NCI-H2227 (cell line): ENCODE measurements around the gene GALNT10.

Experiments used
- DNase-seq: peaks from one replicate; lab custom pipeline; 2025; ENCODE audit not compliant: unreplicated experiment; lab: John Stamatoyannopoulos, UW

GALNT10 gene

DNA sequence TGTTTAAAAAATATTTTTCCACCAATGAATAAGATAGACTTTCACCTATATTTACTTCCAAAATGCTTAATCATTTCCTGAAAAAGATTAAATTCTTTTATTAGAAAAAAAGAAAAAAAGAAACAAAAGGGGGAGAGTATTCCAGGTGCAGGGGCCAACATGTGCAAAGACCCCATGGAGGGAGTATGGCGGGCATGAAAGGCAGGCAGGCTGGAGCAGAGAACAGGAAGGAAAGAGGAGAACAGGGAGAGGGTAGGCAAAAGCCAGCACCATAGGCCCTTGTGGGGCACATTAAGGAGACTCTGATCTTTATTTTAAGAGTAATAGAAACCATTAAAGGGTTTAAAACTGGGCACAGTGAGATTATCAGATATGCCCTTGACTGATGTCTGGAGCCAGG lies 238.8 kb downstream of the GALNT10 start:
- DNase-seq = no peak

DNA sequence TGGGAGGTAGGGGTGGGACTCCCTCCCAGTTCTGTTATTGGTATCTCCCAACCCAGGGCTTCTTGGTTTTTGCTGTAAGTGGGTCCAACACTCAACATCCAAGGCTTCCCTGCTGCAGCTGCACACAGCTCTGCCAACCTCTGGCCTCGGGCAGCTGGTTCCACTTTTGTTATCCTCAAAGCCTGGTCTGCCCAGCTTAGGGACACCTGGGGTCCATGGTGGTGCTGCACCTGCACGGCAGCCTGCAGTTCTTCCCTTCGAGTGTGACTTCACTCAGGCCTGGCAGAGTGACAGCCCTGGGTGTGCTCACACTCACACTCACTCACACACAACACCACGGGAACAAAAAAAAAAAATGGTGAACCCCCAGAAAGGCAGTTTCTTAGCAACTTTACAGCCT lies 239.9 kb downstream of the GALNT10 start:
- no peak for DNase-seq

DNA sequence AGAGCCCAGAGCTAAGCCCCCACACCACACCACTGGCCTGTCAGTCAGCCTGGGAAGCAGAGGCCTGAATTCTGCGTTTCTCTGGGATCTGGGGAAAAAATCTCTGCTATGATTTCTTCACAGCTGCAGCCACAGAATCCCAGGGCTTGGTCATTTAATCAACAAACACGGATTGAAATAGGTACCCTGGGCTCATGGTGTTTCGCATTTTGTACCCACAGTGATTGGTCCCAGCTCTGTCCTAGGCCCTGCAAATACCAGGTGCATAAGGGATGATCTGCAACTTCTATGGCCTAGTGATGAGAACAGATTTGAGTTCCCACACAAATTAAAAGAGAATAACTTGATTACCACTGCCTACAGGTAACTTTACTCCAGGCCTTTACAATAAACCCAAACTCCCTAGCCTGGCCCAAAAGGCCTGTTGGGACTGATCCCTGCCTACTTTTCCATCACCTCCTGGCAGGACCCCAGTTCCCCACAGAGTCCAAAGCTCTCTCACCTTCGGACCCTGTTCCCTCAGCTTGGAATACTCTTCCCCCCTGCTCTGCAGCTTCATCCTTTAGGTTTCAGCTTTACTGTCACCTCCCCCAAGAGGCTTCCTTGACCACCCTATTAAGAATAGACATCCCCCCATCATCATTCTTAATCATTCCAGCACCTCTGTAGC lies 240.6 kb downstream of the GALNT10 start:
- DNase-seq = no peak

DNA sequence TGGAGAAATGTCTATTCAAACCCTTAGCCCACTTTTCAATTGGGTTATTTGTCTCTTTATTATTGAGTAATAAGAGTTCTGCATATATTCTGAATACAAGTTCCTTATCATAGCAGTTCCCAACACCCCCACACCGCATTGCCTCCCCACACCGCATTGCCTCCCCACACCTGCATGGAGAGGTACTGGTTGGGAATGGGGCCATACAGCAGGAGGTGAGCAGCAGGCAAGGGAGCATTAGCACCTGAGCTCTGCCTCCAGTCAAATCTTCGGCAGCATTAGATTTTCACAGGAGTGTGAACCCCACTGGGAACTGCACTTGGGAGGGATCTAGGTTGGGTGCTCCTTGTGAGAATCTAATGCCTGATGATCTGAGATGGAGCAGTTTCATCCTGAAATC lies 244.7 kb downstream of the GALNT10 start:
- no peak for DNase-seq

DNA sequence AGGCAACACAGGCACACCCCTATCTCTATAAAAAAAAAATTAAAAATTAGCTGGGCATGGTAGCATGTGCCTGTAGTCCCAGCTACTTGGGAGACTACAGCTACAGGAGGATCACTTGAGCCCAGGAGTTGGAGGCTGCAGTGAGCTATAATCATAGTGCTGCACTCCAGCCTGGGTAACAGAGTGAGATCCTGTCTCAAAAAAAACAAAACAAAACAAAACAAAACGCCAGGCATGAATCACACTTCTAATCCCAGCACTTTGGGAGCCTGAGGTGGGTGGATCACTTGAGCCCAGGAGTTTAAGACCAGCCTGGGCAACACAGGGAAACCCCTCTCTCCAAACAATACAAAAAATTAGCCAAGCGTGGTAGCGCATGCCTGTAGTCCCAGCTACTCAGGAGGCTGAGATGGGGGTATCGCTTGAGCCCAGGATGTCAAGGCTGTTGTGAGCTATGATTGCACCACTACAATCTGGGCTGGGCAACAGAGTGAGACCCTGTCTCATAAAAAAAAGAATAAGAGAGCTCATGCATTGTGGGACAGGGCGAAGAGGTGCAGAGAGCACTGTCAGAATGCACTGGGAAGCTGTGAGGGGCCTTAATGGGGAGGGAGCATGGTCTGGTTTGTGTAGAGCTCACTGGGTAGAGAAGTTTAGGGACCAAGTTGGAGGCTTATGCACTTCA lies 246.9 kb downstream of the GALNT10 start:
- DNase-seq = no peak

DNA sequence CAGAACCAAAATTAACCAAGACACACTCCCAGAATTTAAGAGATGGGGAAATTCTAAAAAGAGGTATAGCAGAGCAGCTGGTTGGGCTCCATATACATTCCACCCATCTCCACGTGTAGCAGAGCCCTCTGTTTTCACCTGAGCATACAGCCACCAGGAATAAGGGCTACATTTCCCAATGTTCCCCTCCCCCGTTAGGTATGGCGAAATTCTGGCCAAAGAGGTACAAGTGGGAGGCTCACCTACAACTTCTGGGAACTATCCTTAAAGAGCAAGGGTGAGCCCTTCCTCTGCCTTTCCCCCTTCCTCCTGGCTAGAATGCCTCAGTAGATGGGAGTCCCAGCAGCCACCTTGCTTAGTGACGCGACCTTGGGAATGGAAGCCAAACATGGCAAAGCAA lies 250.0 kb downstream of the GALNT10 start:
- DNase-seq = no peak

DNA sequence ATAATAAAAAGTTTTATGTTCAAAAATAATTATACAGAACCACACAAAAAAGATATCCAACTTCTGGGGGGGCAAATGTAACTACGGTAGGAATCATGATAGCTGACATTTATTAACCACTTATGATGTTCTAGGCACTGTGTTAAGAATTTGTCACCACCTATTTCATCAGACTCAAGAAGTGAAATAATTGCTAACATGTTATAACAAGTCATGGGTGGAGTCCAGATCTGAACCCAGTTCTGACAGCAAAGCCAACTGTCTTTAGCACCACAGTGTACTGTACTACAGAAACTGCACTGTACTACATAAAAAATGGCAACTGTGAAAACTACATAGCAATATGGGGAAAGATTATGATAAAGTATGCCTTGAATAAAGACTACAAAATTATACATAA lies 252.3 kb downstream of the GALNT10 start:
- DNase-seq = no peak

DNA sequence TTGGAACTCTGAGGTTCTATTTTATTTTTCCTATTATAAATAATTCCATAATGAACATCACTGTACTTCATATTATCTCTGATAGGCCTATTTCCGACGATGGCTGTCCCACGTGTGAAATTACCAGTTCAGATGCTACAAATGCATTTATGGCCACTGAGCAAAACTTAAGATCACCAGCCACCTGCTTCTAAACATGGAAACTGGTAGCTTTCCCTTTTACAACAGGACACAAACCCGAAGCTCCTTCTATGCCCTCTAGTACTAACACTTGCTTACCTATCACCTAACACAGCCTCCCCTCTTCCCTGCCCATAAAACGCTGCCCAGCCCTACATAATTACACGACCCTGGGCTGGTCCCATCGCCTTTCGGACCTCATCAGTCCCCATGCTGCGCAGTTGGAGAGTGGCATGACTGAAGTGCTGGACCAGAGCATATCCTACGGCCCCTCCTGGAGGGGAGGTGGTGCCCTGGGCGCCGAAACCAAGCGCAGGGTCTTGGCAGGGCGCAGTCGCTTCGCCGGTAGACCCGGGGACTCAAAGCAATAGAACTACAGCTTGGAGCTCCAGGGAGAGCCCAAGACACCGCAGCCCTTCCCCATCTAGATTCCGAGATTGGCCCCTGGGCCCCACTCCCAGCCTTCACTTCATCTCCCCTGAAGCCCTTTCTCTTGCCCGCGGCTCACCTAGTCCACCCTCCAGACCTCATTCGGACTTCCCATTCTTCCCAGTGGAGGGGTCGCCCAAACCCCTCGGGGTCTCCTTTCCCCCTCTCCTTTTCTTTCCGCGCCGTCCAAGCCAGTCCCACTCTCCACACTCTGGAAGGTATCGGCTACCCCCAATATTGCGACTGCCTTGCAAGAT lies 254.3 kb downstream of the GALNT10 start:
- peak; percentile 5 for DNase-seq

DNA sequence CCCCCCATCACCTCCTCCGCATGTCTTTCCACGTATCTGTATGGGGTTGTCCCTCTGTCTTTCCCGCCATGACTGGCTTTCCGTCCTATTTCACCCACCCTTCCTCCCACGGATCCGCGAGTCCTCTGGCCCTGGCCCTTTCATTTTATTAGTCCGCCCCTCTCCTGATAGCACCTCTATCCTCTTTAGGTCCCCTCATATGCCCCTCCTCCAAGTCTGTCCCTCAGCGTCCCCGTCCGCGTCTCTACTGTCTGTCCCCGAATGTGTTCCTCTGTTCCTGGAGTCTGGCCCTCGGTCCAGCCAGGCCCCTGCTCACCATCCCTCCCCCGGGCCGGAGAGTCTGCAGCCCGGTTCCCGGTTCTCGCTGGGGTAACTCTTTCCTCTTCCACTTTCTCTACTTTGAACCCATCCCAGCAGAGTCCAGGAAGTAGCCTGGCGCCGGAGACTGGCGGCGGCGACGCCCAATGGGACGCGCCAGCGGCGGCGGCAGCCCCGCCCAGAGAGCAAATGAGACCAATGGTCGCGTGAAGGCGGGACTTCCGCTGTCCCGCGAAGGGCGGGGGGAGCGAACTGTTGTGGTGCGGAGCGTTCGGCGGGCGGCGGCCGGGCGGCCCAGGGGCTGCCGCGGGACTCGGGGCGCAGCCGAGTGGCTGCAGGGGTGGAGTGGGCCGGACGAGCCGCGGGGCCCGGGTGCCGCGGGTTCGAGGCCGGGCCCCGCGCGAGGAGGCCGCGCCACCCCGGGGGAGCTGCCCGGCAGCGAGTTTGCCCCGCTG lies 255.1 kb downstream of the GALNT10 start, which contains the start of gene SAP30L:
SAP30L (plus strand) TSS at position 576 of the 773 bp plus-strand sequence. CDS start 608 bp downstream, outside the sequence.
- peak; percentile 94 for DNase-seq

DNA sequence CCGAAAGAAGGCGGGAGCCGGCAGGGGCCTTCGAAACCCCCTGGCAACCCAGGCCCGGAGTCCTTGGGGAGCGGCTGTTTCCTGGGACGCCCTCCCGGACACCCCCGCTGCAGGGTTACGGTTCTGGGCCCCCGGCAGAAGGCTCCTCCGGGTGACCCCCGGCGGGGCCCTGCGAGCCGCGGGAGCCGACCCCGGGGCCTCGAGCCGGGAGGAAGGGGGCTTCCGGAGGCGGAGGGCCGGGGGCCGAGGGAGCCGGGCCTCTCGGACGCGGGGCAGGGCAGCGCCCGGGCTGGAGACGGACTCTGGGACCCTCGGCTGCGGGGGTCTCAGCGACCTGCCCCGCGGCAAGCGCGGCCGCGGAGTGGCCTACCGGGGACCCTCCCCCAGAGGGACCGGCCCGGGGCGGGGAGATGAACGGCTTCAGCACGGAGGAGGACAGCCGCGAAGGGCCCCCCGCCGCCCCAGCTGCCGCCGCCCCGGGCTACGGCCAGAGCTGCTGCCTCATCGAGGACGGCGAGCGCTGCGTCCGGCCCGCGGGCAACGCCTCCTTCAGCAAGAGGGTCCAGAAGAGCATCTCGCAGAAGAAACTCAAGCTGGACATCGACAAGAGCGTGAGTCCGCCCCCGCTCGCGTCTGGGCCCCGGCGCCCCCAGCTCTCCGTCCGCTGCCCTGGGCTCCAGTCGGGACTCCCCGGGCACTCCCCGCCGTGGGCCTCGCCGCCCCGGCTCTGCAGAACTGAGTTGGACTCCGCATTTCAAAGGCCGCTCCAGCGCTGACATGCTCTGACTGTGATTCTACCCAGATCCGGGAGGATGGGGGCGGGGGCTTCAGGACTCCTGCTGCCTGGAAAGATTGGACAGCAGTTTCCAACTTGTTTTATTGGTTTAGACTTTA lies 255.9 kb downstream of the GALNT10 start:
- DNase-seq = peak; percentile 37

DNA sequence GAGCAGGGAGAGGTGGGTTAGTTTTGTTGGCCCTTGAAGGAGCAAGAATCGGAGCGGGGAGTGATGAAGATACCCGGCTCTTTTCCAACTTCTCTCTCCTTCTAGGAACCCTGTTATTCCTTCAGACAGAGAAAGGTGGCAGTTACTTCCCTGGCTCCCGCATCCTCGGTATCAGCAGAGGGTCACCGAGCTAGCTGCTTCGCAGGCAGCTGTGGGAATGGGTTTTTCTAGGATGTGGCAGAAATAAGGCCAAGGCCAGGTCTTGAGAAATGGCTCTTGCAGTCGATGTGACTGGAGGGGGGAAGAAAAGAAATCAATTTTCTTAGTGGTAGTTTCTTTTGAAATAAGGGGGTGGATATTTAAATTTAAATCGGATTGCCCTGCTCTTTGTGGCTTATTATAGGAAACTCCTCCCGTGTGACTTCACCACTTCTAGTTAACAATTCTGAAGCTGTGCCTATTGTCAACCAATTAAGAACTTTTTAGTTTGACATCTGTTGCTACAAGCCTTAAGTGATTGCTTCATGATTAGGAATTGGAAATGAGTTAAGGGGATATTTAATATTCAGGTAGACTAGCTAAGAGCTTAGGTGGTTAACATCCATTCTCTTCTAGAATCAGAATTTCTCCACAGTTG lies 256.7 kb downstream of the GALNT10 start:
- DNase-seq = peak; percentile 37

DNA sequence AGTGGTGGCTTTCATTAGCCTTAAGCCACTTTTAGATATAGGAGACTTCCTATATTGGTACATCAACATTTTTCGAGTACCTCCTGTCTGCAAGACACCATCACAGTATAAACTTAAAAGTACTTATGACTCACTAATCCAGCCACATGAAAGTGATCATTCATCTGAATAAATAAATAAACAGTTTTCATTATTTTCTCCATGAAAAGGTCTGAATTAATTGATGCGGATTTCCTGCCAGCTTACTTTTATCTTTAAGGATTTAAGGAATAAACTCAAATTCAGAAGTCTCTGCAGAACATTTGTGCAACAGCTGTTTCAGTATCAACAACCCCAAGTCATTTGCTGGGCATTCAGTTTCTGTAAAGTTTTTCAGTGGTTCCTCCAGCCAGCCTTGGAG lies 259.3 kb downstream of the GALNT10 start:
- DNase-seq = no peak

DNA sequence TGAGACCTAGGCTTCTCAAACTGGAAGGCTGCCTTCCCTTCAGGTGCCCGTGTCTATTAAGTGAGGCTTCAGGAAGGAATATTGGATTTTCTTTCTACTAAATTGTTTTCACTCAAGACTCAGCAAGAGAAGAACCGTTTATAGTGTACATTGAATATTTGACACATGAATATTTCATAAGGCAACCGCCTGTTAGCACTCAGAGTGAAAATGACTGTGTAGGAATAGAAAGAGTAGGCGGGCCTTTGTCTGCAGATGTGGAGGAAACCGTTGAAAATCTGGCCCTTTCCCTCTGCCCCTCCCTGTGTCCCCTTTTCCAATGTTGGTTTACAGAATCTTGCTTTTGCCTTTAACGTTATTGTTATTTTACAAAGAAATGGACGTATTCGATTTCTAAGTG lies 261.4 kb downstream of the GALNT10 start:
- DNase-seq = no peak

DNA sequence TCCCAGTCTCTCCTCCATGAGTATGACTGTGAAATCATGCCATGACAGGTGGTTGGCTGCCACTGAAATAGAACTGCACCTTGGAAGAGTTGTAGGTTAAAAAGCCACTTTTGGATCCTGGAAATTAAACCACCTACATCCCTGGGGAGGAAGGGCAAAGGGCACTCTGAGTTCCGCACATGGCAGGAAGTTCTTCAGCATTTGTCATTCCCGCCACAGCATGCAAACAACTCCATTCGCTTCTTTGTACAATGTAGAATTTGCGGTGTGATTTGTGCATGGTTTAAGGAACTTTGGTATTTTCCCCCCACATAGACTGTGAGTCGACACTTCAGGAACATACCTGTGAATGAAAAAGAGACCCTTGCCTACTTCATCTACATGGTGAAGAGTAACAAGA lies 265.1 kb downstream of the GALNT10 start:
- no peak for DNase-seq

DNA sequence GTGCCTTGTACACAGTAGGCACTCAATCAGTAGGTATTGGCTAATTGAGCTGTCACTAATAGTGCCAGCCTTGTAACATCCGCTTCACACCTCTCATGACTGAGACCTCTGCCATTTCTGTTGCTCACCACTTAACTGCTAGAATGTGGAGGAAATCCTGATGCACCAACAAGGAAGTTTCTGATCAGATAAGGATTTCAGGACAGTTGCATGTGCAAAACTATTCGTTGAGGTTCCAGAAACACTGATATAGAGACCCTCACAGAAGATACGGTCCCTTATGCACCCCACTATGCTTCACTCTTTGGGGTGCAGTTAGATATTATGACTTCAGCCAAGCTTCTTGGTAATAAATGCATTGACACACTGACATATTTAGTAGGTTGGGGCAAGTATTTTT lies 266.0 kb downstream of the GALNT10 start:
- no peak for DNase-seq

DNA sequence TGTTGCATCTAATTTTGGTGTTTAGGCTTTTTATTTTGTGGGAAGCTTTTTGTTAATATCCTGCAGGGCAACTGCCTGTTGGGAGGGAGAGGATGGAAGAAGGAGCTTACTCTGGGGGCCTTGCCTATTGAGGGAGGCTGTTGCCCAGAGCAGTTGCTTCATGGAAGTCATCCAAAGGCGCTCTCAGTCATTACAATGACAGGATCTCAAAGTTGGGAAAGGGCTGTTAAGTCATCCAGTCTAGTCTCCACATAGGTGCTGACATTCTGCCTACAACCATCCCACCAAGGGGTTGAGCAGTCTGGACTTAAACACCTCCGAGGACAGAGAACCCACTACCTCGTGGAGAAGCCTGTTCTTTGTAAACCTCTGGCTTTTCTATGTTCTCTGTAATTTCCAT lies 268.5 kb downstream of the GALNT10 start:
- DNase-seq = no peak

DNA sequence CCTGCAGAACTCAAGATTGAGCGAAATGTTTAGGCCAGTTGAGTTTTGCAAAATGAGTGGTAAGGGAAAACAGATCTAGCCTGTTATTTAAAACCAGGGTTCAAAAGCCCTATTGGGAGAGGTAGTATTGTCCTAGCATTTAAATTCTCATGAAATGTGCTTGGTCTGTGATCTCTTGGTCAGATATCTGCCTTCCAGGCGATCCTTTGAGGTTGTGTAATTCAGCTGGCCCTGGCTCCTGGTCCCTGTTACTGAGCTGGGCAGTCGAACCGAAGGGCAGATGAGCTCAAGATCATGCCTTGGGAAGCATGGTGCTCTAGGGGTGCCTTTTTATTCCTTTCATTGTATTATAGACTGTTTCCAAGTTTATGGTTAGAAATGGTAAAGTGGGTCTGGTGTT lies 269.6 kb downstream of the GALNT10 start:
- no peak for DNase-seq

DNA sequence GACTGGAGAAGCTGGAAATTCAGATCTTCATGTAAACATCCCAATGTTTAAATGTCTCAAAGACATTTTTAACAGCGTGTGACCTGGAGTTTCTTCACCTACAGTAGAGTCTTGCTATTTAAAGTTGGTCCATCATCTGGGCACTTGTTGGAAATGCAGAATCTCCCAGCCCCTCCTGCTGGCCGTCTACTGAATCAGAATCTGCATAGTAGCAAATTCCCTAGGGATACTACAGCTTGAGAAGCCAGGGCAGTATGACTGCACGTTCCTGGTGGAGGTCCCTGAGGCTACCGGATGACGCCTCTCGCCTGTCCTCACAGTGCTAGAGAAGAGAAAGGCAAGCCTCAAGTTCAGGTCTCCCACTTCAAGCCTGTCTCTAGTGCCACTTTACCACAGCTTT lies 271.0 kb downstream of the GALNT10 start:
- DNase-seq = no peak

DNA sequence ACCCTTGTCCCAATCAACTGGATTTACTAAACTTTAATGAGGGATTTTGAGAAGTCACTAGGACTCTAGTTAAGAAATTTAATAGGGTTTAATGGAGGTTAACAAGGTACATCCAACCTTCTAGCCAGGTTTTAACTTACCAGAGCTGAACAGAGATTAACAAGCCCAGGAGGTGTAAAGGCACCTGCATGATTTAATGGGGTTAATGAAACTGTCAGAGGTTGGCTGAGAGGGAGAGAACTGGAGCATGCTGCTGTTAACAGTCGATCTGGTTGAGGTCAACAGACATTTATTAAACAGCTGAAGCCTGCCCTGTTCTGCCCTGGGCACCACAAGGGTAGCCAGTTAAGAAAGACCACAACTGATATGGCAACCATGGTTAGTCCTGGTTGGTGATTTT lies 273.9 kb downstream of the GALNT10 start:
- no peak for DNase-seq

DNA sequence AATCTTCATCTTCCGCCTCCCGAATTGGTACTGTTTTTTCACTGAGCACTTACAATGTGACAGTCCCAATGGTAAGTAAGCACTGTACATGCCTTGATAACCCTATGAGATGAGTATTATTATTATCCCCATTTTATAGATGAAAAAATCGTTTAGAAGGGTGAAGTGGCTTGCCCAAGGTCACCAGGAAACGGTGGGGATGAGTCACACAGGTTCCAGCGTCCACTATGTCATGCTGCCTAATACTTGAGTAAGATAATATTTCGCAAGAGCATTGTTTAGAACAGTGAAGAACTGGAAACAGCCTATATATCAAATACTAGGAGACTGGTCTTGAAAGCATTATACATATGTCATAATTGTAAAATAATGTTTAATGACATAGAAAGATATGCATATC lies 274.6 kb downstream of the GALNT10 start:
- no peak for DNase-seq
